ENCODE data around the gene APRT.

APRT gene

DNA sequence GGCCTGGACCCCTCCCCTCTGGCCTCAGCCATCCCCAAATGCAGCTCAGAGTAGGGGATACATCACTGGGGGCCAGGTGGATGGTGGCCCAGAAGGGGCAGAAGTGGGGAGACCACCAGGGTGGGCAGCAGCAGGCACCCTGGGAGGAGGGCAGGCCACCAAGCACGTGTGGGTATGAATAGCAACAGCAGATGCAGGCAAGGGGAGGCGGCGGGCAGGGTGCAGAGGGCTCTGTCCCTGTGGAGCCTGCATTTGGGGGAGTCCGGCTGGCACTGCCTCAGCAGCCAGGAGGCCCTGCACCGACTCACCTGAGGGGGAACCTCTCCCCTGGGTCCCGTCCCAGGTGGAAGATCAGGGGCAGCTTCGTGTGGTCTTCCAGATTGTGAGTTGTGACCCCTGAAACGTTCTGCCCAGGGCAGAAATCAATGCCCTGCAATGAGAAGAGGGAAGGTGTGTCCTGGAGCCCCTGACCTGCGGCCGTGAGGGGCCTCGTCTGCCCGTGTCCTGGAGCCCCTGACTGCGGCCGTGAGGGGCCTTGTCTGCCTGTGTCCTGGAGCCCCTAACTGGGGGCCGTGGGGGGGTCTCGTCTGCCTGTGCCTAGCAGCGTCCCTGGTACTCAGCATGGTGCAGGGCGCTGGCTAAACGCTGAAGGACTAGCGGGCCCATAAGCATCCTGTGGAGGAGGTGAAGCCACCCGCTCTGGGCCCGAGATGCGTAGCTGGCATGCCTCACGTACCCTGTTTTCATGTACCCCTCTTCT is 10.7 kb upstream of the APRT start:
- no peak for TF ChIP-seq GATA2 (IDR thresholded peaks at IDR 0.05; ENCODE audit: low read depth, low read length)
- TF ChIP-seq GATA3 (IDR thresholded peaks at IDR 0.05; ENCODE audit: low read depth, low read length) = no peak

GRCh38 chr16:88821168-88821850 is 9.6 kb upstream of the APRT start:
- TF ChIP-seq GATA2 (IDR thresholded peaks at IDR 0.05; ENCODE audit: low read depth, low read length) = no peak
- no peak for TF ChIP-seq GATA3 (IDR thresholded peaks at IDR 0.05; ENCODE audit: low read depth, low read length)

DNA sequence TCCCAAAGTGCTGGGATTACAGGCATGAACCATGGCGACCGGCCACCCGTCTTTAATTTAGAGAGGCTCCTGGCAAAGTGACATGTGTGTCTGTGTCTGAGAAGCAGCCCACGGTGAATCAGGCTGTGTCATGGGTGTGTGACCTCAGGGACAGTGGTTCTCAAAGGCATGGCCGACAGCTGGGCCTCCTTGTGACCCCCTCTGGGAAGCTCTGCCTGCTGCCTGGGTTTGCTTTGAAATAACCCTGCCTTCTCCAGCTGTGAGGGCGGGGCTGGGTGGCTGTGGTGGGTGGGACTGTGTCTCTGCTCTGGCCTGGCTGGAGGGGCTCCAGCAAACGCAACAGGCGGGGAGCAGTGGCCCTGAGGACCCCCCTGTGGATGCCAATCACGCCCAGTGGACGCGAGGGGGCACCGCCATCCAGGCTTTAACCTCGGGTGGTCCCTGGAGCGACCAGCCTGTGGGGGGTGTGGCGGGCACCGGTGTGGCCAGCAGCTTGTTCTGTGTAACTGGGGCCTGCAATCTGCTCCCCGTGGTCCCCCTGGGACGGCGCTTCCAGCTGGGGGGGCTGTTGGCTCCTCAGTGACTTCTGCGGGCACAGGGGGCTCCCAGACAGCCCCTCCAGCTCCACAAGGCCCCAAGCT is 8.8 kb upstream of the APRT start:
- TF ChIP-seq GATA2 (IDR thresholded peaks at IDR 0.05; ENCODE audit: low read depth, low read length) (no peak), GATA3 (IDR thresholded peaks at IDR 0.05; ENCODE audit: low read depth, low read length) (no peak)

- TF ChIP-seq GATA2 (IDR thresholded peaks at IDR 0.05; ENCODE audit: low read depth, low read length) (no peak), GATA3 (IDR thresholded peaks at IDR 0.05; ENCODE audit: low read depth, low read length) (no peak)
These were observed 7.4 kb upstream of the APRT start for GRCh38 chr16:88819126-88819525.

DNA sequence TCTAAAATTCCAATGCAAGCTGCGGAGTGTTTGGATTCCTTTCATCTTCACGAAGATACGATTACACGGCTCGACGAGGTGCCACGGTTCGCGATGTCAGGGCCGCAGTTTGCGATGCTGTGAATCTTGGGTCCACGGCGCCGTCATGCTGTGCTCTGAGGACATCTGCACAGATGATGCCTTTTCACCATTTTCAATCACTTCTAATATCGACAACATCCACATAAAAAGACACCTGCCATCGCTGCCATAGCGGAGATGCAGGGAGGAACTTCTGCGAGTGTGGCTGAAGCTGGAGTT is 6.8 kb upstream of the APRT start:
- TF ChIP-seq GATA3 (IDR thresholded peaks at IDR 0.05; ENCODE audit: low read depth, low read length) (no peak), GATA2 (IDR thresholded peaks at IDR 0.05; ENCODE audit: low read depth, low read length) (no peak)

GRCh38 chr16:88817785-88818574 is 6.3 kb upstream of the APRT start:
- no peak for TF ChIP-seq GATA3 (IDR thresholded peaks at IDR 0.05; ENCODE audit: low read depth, low read length)
- TF ChIP-seq GATA2 (IDR thresholded peaks at IDR 0.05; ENCODE audit: low read depth, low read length) = no peak

- TF ChIP-seq GATA2 (IDR thresholded peaks at IDR 0.05; ENCODE audit: low read depth, low read length) (no peak), GATA3 (IDR thresholded peaks at IDR 0.05; ENCODE audit: low read depth, low read length) (no peak)
These were observed 5.2 kb upstream of the APRT start for GRCh38 chr16:88816736-88817535.

- TF ChIP-seq GATA2 (IDR thresholded peaks at IDR 0.05; ENCODE audit: low read depth, low read length) = no peak
- TF ChIP-seq GATA3 (IDR thresholded peaks at IDR 0.05; ENCODE audit: low read depth, low read length) = no peak
These were observed 4.3 kb upstream of the APRT start for GRCh38 chr16:88815901-88816589.

GRCh38 chr16:88815227-88815626 is 3.5 kb upstream of the APRT start:
- TF ChIP-seq GATA3 (IDR thresholded peaks at IDR 0.05; ENCODE audit: low read depth, low read length) (no peak), GATA2 (IDR thresholded peaks at IDR 0.05; ENCODE audit: low read depth, low read length) (no peak)

GRCh38 chr16:88814144-88814502 is 2.4 kb upstream of the APRT start:
- TF ChIP-seq GATA2 (IDR thresholded peaks at IDR 0.05; ENCODE audit: low read depth, low read length) (no peak), GATA3 (IDR thresholded peaks at IDR 0.05; ENCODE audit: low read depth, low read length) (no peak)

GRCh38 chr16:88813269-88814143 is 1.8 kb upstream of the APRT start:
- TF ChIP-seq GATA2 (IDR thresholded peaks at IDR 0.05; ENCODE audit: low read depth, low read length) = no peak
- no peak for TF ChIP-seq GATA3 (IDR thresholded peaks at IDR 0.05; ENCODE audit: low read depth, low read length)

Measured in SH-SY5Y (cell line).